ENCODE results near the gene NDUFS3. TPM values are rescaled to one million over a fixed set of nuclear protein-coding genes. Genes with fewer than 3 reads are reported as not detected.
A peak's percentile ranks its signal among the peaks of the same experiment; 100 is the strongest.

Gene NDUFS3
- total and polyA plus RNA-seq, 2 of the 13 experiments (the other 11 are each of a cell fraction or from before 2014, with no cell fraction given), result 151 to 184 TPM

GRCh38 chr11:47593492-47593933 lies 14.6 kb downstream of the NDUFS3 start:
- H2AFZ ChIP-seq (ENCODE audit: low read length), result no peak overlapping the region
- ChIA-PET POLR2A (no interaction called here), CTCF (ENCODE audit: low intra/inter-chr PET ratio, low total read pairs) (no interaction called here)
- H3K9me3 ChIP-seq (ENCODE audit: low read length), result no peaks in the 10 kb centered on the region
- H3K27ac ChIP-seq (ENCODE audit: extremely low read length, insufficient read depth, low read length), result no peak overlapping the region
- H3K36me3 ChIP-seq (replicated peaks in 1 of 2; ENCODE audit: control insufficient read depth in 1 of 2, insufficient read depth in 2 of 2, low read length in 2 of 2), result no peaks in the 10 kb centered on the region
- BruUV-seq (replicated peaks), result no TSS peak
- peak overlapping the region; percentile 65 to 82 (median 73); a peak in 5 of 6 replicates for H3K4me3 ChIP-seq (replicated peaks in 1 of 3; ENCODE audit: insufficient read depth in 1 of 3, low read depth in 2 of 3, low read length in 3 of 3)
- peak overlapping the region; percentile 45; the same call in 1 of the 2 replicates for H3K9ac ChIP-seq (ENCODE audit: insufficient read depth, low read depth, low read length)
- H3K4me2 ChIP-seq (ENCODE audit: low read depth, low read length), result peak overlapping the region; percentile 86
- ATAC-seq (peak; percentile 11), FAIRE-seq (no peak), DNase-seq (ENCODE audit: low spot score) (no peak)
- WGBS (ENCODE audit: low lambda C conversion rate), result 0% methylated on average over 2 of the region's 6 CpGs
- peaks cover 53% of the 10 kb centered on the region for H3K4me1 ChIP-seq (ENCODE audit: insufficient read depth, low read length)
- no peaks in the 10 kb centered on the region for H4K20me1 ChIP-seq (ENCODE audit: insufficient read depth, low read length)
- in situ Hi-C loops (cut with HindIII; ENCODE audit: extremely low pct_ligation_motif_present, low pct_unique_long_range_greater_than_20kb), result no loop called here
- peaks cover 3 to 27% of the 10 kb centered on the region in 2 experiments for H3K27me3 ChIP-seq (ENCODE audit: control insufficient read depth in 1 of 2, insufficient read depth in 2 of 2, low read length in 2 of 2)
- intact Hi-C loops (cut with micrococcal nuclease; ENCODE audit: unreplicated experiment), result no loop called here
- TF ChIP-seq PBX2 (CRISPR knock-in tag; IDR thresholded peaks at IDR 0.05) (no peak), HDAC1 (CRISPR knock-in tag; IDR thresholded peaks at IDR 0.05) (0 out of 2 replicates have a peak, but pooled peaks have one; percentile 22), STAT5B (CRISPR knock-in tag; IDR thresholded peaks at IDR 0.05) (no peak)
- no peaks in the 10 kb centered on the region for H3K79me2 ChIP-seq (ENCODE audit: insufficient read depth, low read length)

- no peaks in the 10 kb centered on the region for H3K36me3 ChIP-seq (replicated peaks in 1 of 2; ENCODE audit: control insufficient read depth in 1 of 2, insufficient read depth in 2 of 2, low read length in 2 of 2)
- DNase-seq (ENCODE audit: low spot score) (no peak), FAIRE-seq (no peak), ATAC-seq (peak; percentile 58)
- peak within 1 kb of the TSS; percentile 65 to 82 (median 73); a peak in 5 of 6 replicates for H3K4me3 ChIP-seq (replicated peaks in 1 of 3; ENCODE audit: insufficient read depth in 1 of 3, low read depth in 2 of 3, low read length in 3 of 3)
- CTCF ChIA-PET (ENCODE audit: low intra/inter-chr PET ratio, low total read pairs), result no interaction called here
- peaks cover 3 to 27% of the 10 kb centered on the region in 2 experiments for H3K27me3 ChIP-seq (ENCODE audit: control insufficient read depth in 1 of 2, insufficient read depth in 2 of 2, low read length in 2 of 2)
- no peaks in the 10 kb centered on the region for H3K79me2 ChIP-seq (ENCODE audit: insufficient read depth, low read length)
- in situ Hi-C loops (cut with HindIII; ENCODE audit: extremely low pct_ligation_motif_present, low pct_unique_long_range_greater_than_20kb), result no loop called here
- POLR2A ChIA-PET, result interaction anchor here (0.9 kb wide), 1 partner anchor 254 kb away, joined by 3 read pairs; the partner anchor contains the start of gene NUP160
- no peak within 1 kb of the TSS for H3K27ac ChIP-seq (ENCODE audit: extremely low read length, insufficient read depth, low read length)
- WGBS (ENCODE audit: low lambda C conversion rate), result 3% methylated on average over 29 of the region's 48 CpGs
- no peaks in the 10 kb centered on the region for H3K9me3 ChIP-seq (ENCODE audit: low read length)
- no peak within 1 kb of the TSS for H2AFZ ChIP-seq (ENCODE audit: low read length)
- peak within 1 kb of the TSS; percentile 86 for H3K4me2 ChIP-seq (ENCODE audit: low read depth, low read length)
- peaks cover 47% of the 10 kb centered on the region for H3K4me1 ChIP-seq (ENCODE audit: insufficient read depth, low read length)
- H3K9ac ChIP-seq (ENCODE audit: insufficient read depth, low read depth, low read length), result peak within 1 kb of the TSS; percentile 45; the same call in 1 of the 2 replicates
- H4K20me1 ChIP-seq (ENCODE audit: insufficient read depth, low read length), result no peaks in the 10 kb centered on the region
- intact Hi-C loops (cut with micrococcal nuclease; ENCODE audit: unreplicated experiment), result no loop called here
- no TSS peak for BruUV-seq (replicated peaks)
- TF ChIP-seq ZNF224 (CRISPR knock-in tag; IDR thresholded peaks at IDR 0.05) (no peak), ZSCAN25 (CRISPR knock-in tag; IDR thresholded peaks at IDR 0.05) (peak; percentile 45; the same call in 1 of the 2 replicates), PCBP2 (optimal IDR thresholded peaks at IDR 0.05; ENCODE audit: low read depth, low read length, poor library complexity, severe bottlenecking) (no peak), ZNF691 (CRISPR knock-in tag; IDR thresholded peaks at IDR 0.05; ENCODE audit: borderline replicate concordance, low read depth) (no peak; the same call in 1 of the 2 replicates), NR2C2 (CRISPR knock-in tag; IDR thresholded peaks at IDR 0.05; ENCODE audit: borderline replicate concordance) (no peak), LCORL (IDR thresholded peaks at IDR 0.05) (no peak), LCORL (CRISPR knock-in tag; IDR thresholded peaks at IDR 0.05) (no peak), ZFX (CRISPR knock-in tag; IDR thresholded peaks at IDR 0.05; ENCODE audit: low read depth) (0 out of 2 replicates have a peak, but pooled peaks have one; percentile 20), ZNF343 (CRISPR knock-in tag; IDR thresholded peaks at IDR 0.05) (0 out of 2 replicates have a peak, but pooled peaks have one; percentile 23), SAP130 (CRISPR knock-in tag; IDR thresholded peaks at IDR 0.05; ENCODE audit: low read depth) (0 out of 2 replicates have a peak, but pooled peaks have one; percentile 11)
Observed at GRCh38 chr11:47593934-47594855, 15.3 kb downstream of the NDUFS3 start, which contains the start of gene C1QTNF4. Gene C1QTNF4, minus strand, starts transcription at chr11:47594411. Its CDS starts 3,601 bp downstream, at chr11:47590810.

Data from HepG2 (cell line).